Kidney (tissue), 14 donors: ENCODE measurements around the gene ST3GAL3. TPM values are rescaled to one million over a fixed set of nuclear protein-coding genes. Genes with fewer than 3 reads are reported as not detected.

Source experiments
- DNase-seq, 5 donors: peaks; one replicate each; pipeline ENCODE4 v3.0.0-alpha.2; 2013 to 2020
- FAIRE-seq: peaks from 2 replicates; lab custom pipeline; 2012; peaks lifted over from hg19 to GRCh38; lab: Jason Lieb, UNC
- H3K27ac ChIP-seq, 2 donors: one replicate each; pipeline ENCODE4 v1.7.0; 2013; ENCODE audit warnings: low read depth in 2 of 2, low read length in 2 of 2, inconsistent platforms in 1 of 2
- H3K27me3 ChIP-seq: one replicate; pipeline ENCODE4 v1.7.1; 2013; ENCODE audit warnings: low read length, inconsistent platforms; ENCODE audit not compliant: control insufficient read depth, insufficient read depth
- H3K36me3 ChIP-seq, 3 donors: one replicate each; pipeline versions ENCODE4 v1.7.0 to v1.7.1; 2013; ENCODE audit warnings: low read length in 3 of 3, control low read depth in 1 of 3, inconsistent platforms in 1 of 3; ENCODE audit not compliant: insufficient read depth in 3 of 3, control insufficient read depth in 2 of 3
- H3K4me1 ChIP-seq, 3 donors: one replicate each; pipeline versions ENCODE4 v1.7.0 to v1.7.1; 2013; ENCODE audit warnings: low read length in 3 of 3, inconsistent platforms in 1 of 3, low read depth in 1 of 3; ENCODE audit not compliant: control insufficient read depth in 2 of 3, insufficient read depth in 2 of 3
- H3K4me3 ChIP-seq, 3 donors: one replicate each; pipeline versions ENCODE4 v1.7.0 to v1.8.1; 2013; ENCODE audit warnings: low read length in 3 of 3, control low read depth in 1 of 3, inconsistent platforms in 1 of 3
- H3K9ac ChIP-seq, 3 donors: one replicate each; pipeline versions ENCODE4 v1.7.0 to v1.7.1; 2013; ENCODE audit warnings: low read length in 3 of 3, control low read depth in 1 of 3, inconsistent platforms in 1 of 3
- H3K9me3 ChIP-seq, 3 donors: one replicate each; pipeline versions ENCODE4 v1.7.0 to v1.7.1; 2013; ENCODE audit warnings: low read length in 3 of 3, control low read depth in 1 of 3, inconsistent platforms in 1 of 3; ENCODE audit not compliant: control insufficient read depth in 2 of 3, insufficient read depth in 1 of 3
- intact Hi-C: fragments of 100-400 bp; cut with DNase I; formaldehyde crosslinking; loops from one replicate; pipeline ENCODE4 v1.11.1; 2022
- polyA plus RNA-seq: library from polyadenylated mRNA; stranded (reverse); fragments of 350-450 nt; fragmentation: Illumina TruSeq; extraction: RNeasy Lipid Tissue Mini Kit (QIAGEN cat#74804); gene quantifications from one replicate; pipeline ENCODE4 v1.2.3, GENCODE V29; 2014; ENCODE audit warnings: low read depth, low replicate concordance; ENCODE audit not compliant: insufficient read depth
- total RNA-seq: library from RNA; stranded (reverse); fragmentation: NEBNext Ultra II Directional; extraction: Animal tissue kit (Norgen Biotek cat#: 25700); gene quantifications from one replicate; pipeline ENCODE4 v1.2.1, GENCODE V29; 2021
- TF ChIP-seq, protein P1 (sequence below): IDR thresholded peaks from 3 replicates; pipeline ENCODE4 v1.5.1; 2012; ENCODE audit warnings: mild to moderate bottlenecking, moderate library complexity, borderline replicate concordance; ENCODE audit not compliant: insufficient read depth; ENCODE audit errors: extremely low read depth
- donor health status: control.
- donor health status: control.
- donor health status: control.
- donor health status: control.
- donor health status: control.
- donor health status: DM: yes; HTN: yes; CAD: no.
- donor health status: Normal renal cell carcinoma (clear cell type).

ST3GAL3 gene
- total and polyA plus RNA-seq, 2 donors from 2014 or later, result 15.3 to 21.3 TPM

DNA sequence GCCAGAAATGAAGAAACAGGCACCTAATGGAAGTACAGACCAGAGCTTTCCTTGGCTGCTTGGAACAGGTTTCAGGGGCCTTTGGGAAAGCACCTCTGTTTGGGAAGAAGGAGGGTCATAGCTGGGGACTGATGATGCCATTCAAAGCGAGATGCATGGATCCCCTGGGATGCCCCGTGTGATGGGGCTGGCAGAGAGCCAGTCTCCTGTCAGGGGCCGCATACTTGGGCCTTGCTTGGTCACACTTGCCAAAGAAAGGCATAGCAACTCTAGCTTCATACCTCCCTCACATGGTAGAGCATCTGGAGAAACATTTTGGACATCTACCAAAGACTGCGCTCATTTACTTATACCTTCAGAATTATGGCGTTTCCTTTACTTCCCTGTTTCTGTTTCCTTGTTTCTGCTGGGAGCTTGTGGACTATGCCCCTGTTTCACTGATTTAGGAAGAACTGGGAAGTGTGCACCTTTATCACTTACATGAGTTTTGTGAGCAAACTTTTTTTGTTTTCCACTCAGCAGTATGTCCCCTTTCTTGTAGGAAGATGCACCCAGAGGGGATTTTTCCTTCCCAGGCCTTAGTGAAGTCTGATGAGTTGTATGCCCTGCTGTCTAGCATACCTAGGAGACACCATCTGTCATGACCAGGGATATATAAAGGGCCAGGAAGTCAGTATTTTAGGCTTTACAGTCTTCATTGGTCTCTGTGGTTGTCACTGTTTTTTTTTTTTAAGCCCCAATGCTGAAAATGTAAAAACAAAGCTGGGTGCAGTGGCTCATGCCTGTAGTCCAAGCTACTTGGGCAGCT lies 19.8 kb upstream of the ST3GAL3 start:
- no peak for DNase-seq
- H3K9ac ChIP-seq, result no peak overlapping the region
- peaks cover 14 to 85% (median 68%) of the 10 kb centered on the region in 3 donors for H3K36me3 ChIP-seq
- H3K27me3 ChIP-seq, result no peaks in the 10 kb centered on the region
- FAIRE-seq, result no peak
- no peaks in the 10 kb centered on the region for H3K4me1 ChIP-seq
- TF ChIP-seq, protein P1, sequence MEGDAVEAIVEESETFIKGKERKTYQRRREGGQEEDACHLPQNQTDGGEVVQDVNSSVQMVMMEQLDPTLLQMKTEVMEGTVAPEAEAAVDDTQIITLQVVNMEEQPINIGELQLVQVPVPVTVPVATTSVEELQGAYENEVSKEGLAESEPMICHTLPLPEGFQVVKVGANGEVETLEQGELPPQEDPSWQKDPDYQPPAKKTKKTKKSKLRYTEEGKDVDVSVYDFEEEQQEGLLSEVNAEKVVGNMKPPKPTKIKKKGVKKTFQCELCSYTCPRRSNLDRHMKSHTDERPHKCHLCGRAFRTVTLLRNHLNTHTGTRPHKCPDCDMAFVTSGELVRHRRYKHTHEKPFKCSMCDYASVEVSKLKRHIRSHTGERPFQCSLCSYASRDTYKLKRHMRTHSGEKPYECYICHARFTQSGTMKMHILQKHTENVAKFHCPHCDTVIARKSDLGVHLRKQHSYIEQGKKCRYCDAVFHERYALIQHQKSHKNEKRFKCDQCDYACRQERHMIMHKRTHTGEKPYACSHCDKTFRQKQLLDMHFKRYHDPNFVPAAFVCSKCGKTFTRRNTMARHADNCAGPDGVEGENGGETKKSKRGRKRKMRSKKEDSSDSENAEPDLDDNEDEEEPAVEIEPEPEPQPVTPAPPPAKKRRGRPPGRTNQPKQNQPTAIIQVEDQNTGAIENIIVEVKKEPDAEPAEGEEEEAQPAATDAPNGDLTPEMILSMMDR, result no peak
- no peaks in the 10 kb centered on the region for H3K9me3 ChIP-seq
- H3K4me3 ChIP-seq, result no peak overlapping the region
- intact Hi-C loops, result no loop called here
- no peak overlapping the region for H3K27ac ChIP-seq

DNA sequence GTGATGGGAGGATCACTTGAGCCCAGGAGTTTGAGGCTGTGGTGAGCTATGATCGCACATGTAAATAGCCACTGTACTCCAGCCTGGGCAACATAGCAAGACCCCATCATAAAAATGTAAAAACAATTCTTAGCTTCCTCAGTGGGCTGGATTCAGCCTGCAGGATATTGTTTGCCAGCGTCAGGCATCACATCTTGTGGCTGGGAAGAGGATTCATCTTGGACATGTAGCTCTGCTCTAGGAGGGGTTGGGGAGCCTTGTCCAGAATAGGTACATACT lies 19.3 kb upstream of the ST3GAL3 start:
- no peak for DNase-seq
- Histone ChIP-seq H3K27ac (no peak overlapping the region), H3K4me1 (no peaks in the 10 kb centered on the region), H3K36me3 (peaks cover 19 to 86% (median 69%) of the 10 kb centered on the region in 3 donors), H3K9me3 (no peaks in the 10 kb centered on the region), H3K4me3 (no peak overlapping the region), H3K27me3 (no peaks in the 10 kb centered on the region), H3K9ac (no peak overlapping the region)
- FAIRE-seq, result no peak
- intact Hi-C loops, result no loop called here
- TF ChIP-seq, protein P1, result no peak

DNA sequence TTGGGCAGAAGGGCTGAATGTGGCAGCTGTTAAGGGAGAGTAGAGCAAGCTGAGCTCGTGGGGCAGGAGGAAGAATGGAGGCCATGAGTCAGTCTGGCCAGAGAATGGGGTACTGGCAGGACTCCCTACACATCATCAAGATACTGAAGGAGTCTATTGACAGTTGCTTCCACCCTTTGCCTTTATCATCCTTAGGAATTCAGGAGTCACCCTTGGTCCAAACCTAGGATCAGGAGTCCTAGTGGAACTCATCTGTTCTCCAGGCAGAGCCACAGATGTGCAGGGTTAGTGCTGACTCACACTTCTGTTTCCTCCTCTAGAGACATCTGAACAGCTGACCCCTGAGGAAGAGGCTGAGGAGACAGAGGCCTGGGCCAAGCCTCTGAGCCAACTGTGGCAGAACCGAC lies 18.7 kb upstream of the ST3GAL3 start:
- no peak for DNase-seq
- no peaks in the 10 kb centered on the region for H3K9me3 ChIP-seq
- H3K9ac ChIP-seq, result no peak overlapping the region
- H3K4me3 ChIP-seq, result no peak overlapping the region
- H3K27ac ChIP-seq, result no peak overlapping the region
- no peaks in the 10 kb centered on the region for H3K4me1 ChIP-seq
- H3K36me3 ChIP-seq, result peaks cover 19 to 86% (median 72%) of the 10 kb centered on the region in 3 donors
- FAIRE-seq, result no peak
- H3K27me3 ChIP-seq, result no peaks in the 10 kb centered on the region
- TF ChIP-seq, protein P1, result no peak
- intact Hi-C loops, result no loop called here
